HG03103 (cell line): ENCODE results near the gene RUNX3.
"Not testable (repeated sequence)": the region's sequence is repeated elsewhere in the genome, so short reads cannot be mapped to it uniquely, and the experiment has no call there.

Experiments used
- ATAC-seq: cut with Tn5 transposase; IDR thresholded peaks from one replicate; pipeline ENCODE4 v1.9.1; 2021; ENCODE audit warnings: low read depth; ENCODE audit not compliant: unreplicated experiment

Gene RUNX3

GRCh38 chr1:24891367-24891766 is 38.7 kb downstream of the RUNX3 start:
- ATAC-seq: not testable (repeated sequence)

- ATAC-seq: no peak
These were observed 39.2 kb downstream of the RUNX3 start for GRCh38 chr1:24890887-24891286.

- ATAC-seq: no peak
These were observed 41.0 kb downstream of the RUNX3 start for GRCh38 chr1:24888971-24889676.

GRCh38 chr1:24888061-24888970 is 41.8 kb downstream of the RUNX3 start:
- no peak for ATAC-seq

GRCh38 chr1:24886241-24886640 is 43.8 kb downstream of the RUNX3 start:
- ATAC-seq: no peak

- ATAC-seq: no peak
These were observed 45.3 kb downstream of the RUNX3 start for GRCh38 chr1:24884751-24885150.

- ATAC-seq: no peak
These were observed 49.0 kb downstream of the RUNX3 start for GRCh38 chr1:24881034-24881433.

- ATAC-seq: no peak
These were observed 51.0 kb downstream of the RUNX3 start for GRCh38 chr1:24878775-24879742.

- ATAC-seq: no peak
These were observed 52.0 kb downstream of the RUNX3 start for GRCh38 chr1:24878045-24878444.

- no peak for ATAC-seq
These were observed 54.0 kb downstream of the RUNX3 start for GRCh38 chr1:24875991-24876506.

- ATAC-seq: no peak
These were observed 54.8 kb downstream of the RUNX3 start for GRCh38 chr1:24875257-24875656.

GRCh38 chr1:24874611-24875234 is 55.4 kb downstream of the RUNX3 start:
- no peak for ATAC-seq

- ATAC-seq: no peak
These were observed 56.0 kb downstream of the RUNX3 start for GRCh38 chr1:24874056-24874455.

- ATAC-seq: no peak
These were observed 56.9 kb downstream of the RUNX3 start for GRCh38 chr1:24873148-24873547.

- ATAC-seq: no peak
These were observed 57.8 kb downstream of the RUNX3 start for GRCh38 chr1:24872061-24872850.

GRCh38 chr1:24871306-24871901 is 58.7 kb downstream of the RUNX3 start:
- ATAC-seq: no peak

- ATAC-seq: no peak
These were observed 59.4 kb downstream of the RUNX3 start for GRCh38 chr1:24870551-24871195.
